Inferior parietal cortex (tissue), 1 donor: ENCODE data around the gene PPM1G.

Experiments
- DNase-seq: peaks from one replicate; pipeline ENCODE4 v3.0.0-alpha.2; 2016; ENCODE audit errors: extremely low spot score

Gene PPM1G

GRCh38 chr2:27412419-27413152 is 3.2 kb upstream of the PPM1G start:
- DNase-seq, result no peak

GRCh38 chr2:27408601-27409320 is 630 bp downstream of the PPM1G start:
- no peak for DNase-seq

GRCh38 chr2:27407798-27408491 is 1.4 kb downstream of the PPM1G start:
- DNase-seq, result peak; percentile 36

- DNase-seq, result no peak
Measured at GRCh38 chr2:27400348-27401135, 8.8 kb downstream of the PPM1G start.

GRCh38 chr2:27398962-27399361 is 10.4 kb downstream of the PPM1G start:
- DNase-seq, result no peak

GRCh38 chr2:27393225-27393624 is 16.2 kb downstream of the PPM1G start:
- DNase-seq, result no peak

GRCh38 chr2:27390822-27391679 is 18.3 kb downstream of the PPM1G start:
- DNase-seq, result no peak

- DNase-seq, result no peak
Measured at GRCh38 chr2:27381577-27382181, 27.7 kb downstream of the PPM1G start.

GRCh38 chr2:27380626-27381545 is 28.5 kb downstream of the PPM1G start, which contains the start of gene ZNF513:
Gene ZNF513 (minus strand): TSS chr2:27380734. CDS start chr2:27380526, 208 bp downstream.
- DNase-seq, result peak; percentile 97

GRCh38 chr2:27379836-27380625 is 29.4 kb downstream of the PPM1G start:
- DNase-seq, result peak; percentile 42

- DNase-seq, result no peak
Measured at GRCh38 chr2:27379383-27379835, 30.0 kb downstream of the PPM1G start.

GRCh38 chr2:27378809-27379290 is 30.5 kb downstream of the PPM1G start:
- DNase-seq, result no peak

- DNase-seq, result no peak
Measured at GRCh38 chr2:27378096-27378808, 31.1 kb downstream of the PPM1G start.

GRCh38 chr2:27377618-27378095 is 31.7 kb downstream of the PPM1G start:
- DNase-seq, result no peak

- no peak for DNase-seq
Measured at GRCh38 chr2:27376866-27377617, 32.3 kb downstream of the PPM1G start.

- no peak for DNase-seq
Measured at GRCh38 chr2:27376151-27376865, 33.1 kb downstream of the PPM1G start.
